AG04449 (cell line): ENCODE results near the gene ZNF622.
"Not testable (repeated sequence)": the region's sequence is repeated elsewhere in the genome, so short reads cannot be mapped to it uniquely, and the experiment has no call there.

Experiments used
- CTCF ChIA-PET: fragments of 350-600 bp; formaldehyde crosslinking; extraction: SDS; loops from one replicate; lab custom pipeline; 2021; ENCODE audit warnings: antibody characterized with exemption; lab: Yijun Ruan, JAX
- POLR2A ChIA-PET: fragments of 400-600, 350-600 bp; formaldehyde crosslinking; extraction: SDS; loops from one replicate; lab custom pipeline; 2020; ENCODE audit warnings: antibody characterized with exemption, inconsistent platforms; lab: Yijun Ruan, JAX
- DNase-seq: peaks from one replicate; pipeline ENCODE4 v3.0.0-alpha.2; 2010; ENCODE audit warnings: low read depth, low spot score
- H3K4me3 ChIP-seq: 2 replicates; pipeline ENCODE4 v1.5.1; 2011; ENCODE audit warnings: low read depth, mild to moderate bottlenecking, control low read depth, low read length
- CTCF ChIP-seq: IDR thresholded peaks from one replicate; pipeline ENCODE4 v1.5.1; 2011; ENCODE audit warnings: mild to moderate bottlenecking, moderate library complexity, low read length, control low read depth, inconsistent platforms; ENCODE audit not compliant: insufficient read depth; ENCODE audit errors: missing control alignments

ZNF622 gene

GRCh38 chr5:16484081-16484480 lies 18.5 kb upstream of the ZNF622 start:
- ChIA-PET CTCF (interaction anchor here (0.6 to 6.2 kb wide), 8 partner anchors 9 to 707 kb away, joined by 3 to 72 read pairs (median 4); no protein-coding TSS in a partner anchor), POLR2A (no interaction called here)
- DNase-seq: no peak

GRCh38 chr5:16483361-16483760 lies 17.8 kb upstream of the ZNF622 start:
- CTCF ChIA-PET: interaction anchor here (1.1 to 6.2 kb wide), 5 partner anchors 9 to 708 kb away, joined by 3 to 72 read pairs (median 5); no protein-coding TSS in a partner anchor
- H3K4me3 ChIP-seq: no peak overlapping the region
- TF ChIP-seq CTCF: no peak
- DNase-seq: no peak
- POLR2A ChIA-PET: no interaction called here

More at GRCh38 chr5:16484081-16484480, 18.5 kb upstream of the ZNF622 start:
- H3K4me3 ChIP-seq: no peak overlapping the region
- no peak for TF ChIP-seq CTCF

- CTCF ChIA-PET: interaction anchor here (1.7 to 6.2 kb wide), 4 partner anchors 8 to 67 kb away, joined by 5 to 72 read pairs (median 12); no protein-coding TSS in a partner anchor
- POLR2A ChIA-PET: no interaction called here
- DNase-seq: no peak
- no peak for TF ChIP-seq CTCF
- no peak overlapping the region for H3K4me3 ChIP-seq
Measured at GRCh38 chr5:16482891-16483290, 17.3 kb upstream of the ZNF622 start.

- H3K4me3 ChIP-seq: no peak overlapping the region
- CTCF ChIA-PET: interaction anchor here (1.0 to 6.2 kb wide), 4 partner anchors 10 to 185 kb away, joined by 4 to 72 read pairs (median 10); no protein-coding TSS in a partner anchor
- DNase-seq: no peak
- no peak for TF ChIP-seq CTCF
- POLR2A ChIA-PET: no interaction called here
Measured at GRCh38 chr5:16480821-16481538, 15.4 kb upstream of the ZNF622 start.

- POLR2A ChIA-PET: no interaction called here
- no peak overlapping the region for H3K4me3 ChIP-seq
- TF ChIP-seq CTCF: no peak
- CTCF ChIA-PET: interaction anchor here (2.1 to 6.2 kb wide), 3 partner anchors 10 to 70 kb away, joined by 5 to 72 read pairs (median 15); no protein-coding TSS in a partner anchor
- no peak for DNase-seq
Measured at GRCh38 chr5:16480144-16480543, 14.5 kb upstream of the ZNF622 start.

- POLR2A ChIA-PET: no interaction called here
- TF ChIP-seq CTCF: no peak
- CTCF ChIA-PET: interaction anchor here (0.6 to 1.8 kb wide), 3 partner anchors 12 to 633 kb away, joined by 3 to 11 read pairs (median 8); no protein-coding TSS in a partner anchor
- DNase-seq: no peak
- H3K4me3 ChIP-seq: no peak overlapping the region
Measured at GRCh38 chr5:16477541-16477940, 11.9 kb upstream of the ZNF622 start.

GRCh38 chr5:16476417-16476816 lies 10.8 kb upstream of the ZNF622 start:
- CTCF ChIA-PET: interaction anchor here (0.7 kb wide), 1 partner anchor 13 kb away, joined by 3 read pairs; no protein-coding TSS in a partner anchor

More at GRCh38 chr5:16476417-16476816, 10.8 kb upstream of the ZNF622 start:
- DNase-seq, H3K4me3 ChIP-seq, POLR2A ChIA-PET: not testable (repeated sequence)
